HCT116 (cell line): Measurements from ENCODE around the gene MED14. TPM values are rescaled to one million over a fixed set of nuclear protein-coding genes. Genes with fewer than 3 reads are reported as not detected.

Experiments used
- ATAC-seq: fragments of 200-7000 bp; cut with Tn5 transposase; 2 replicates; pipeline ENCODE4 v1.9.1; 2020; ENCODE audit warnings: mild to moderate bottlenecking, moderate library complexity
- BruUV-seq: library from RNA; stranded (reverse); fragments of 400-500 nt; replicated peaks from 2 replicates; lab custom pipeline; 2021; lab: Mats Ljungman, UMichigan
- CTCF ChIA-PET: fragments of 300-600 bp; sonication (Branson Sonifier 250); formaldehyde crosslinking; loops from one replicate; lab custom pipeline; 2021; ENCODE audit warnings: antibody characterized with exemption; lab: Charles Lee
- POLR2A ChIA-PET: fragments of 300-600, 350-600 bp; sonication (Branson Sonifier 250); formaldehyde crosslinking; loops from one replicate; lab custom pipeline; 2021; ENCODE audit warnings: antibody characterized with exemption; lab: Charles Lee
- RAD21 ChIA-PET, 2 experiments: fragments of 300-600 bp; sonication (Branson Sonifier 250); formaldehyde crosslinking; loops; one replicate each; lab custom pipeline; 2023; ENCODE audit warnings: low total read pairs in 2 of 2; ENCODE audit not compliant: uncharacterized antibody in 2 of 2, unreplicated experiment in 2 of 2, low non-redundant PET in 1 of 2; lab: Charles Lee
- DNase-seq: peaks from one replicate; pipeline ENCODE4 v3.0.0-alpha.2; 2010; ENCODE audit warnings: low read depth, low spot score
- H2AFZ ChIP-seq: fragments of 200-600 bp; shearing (Covaris generic), sonication (generic); 2 replicates; pipeline ENCODE4 v1.6.1; 2017; ENCODE audit warnings: low read depth, mixed run types, mixed read lengths, antibody characterized with exemption, low read length; ENCODE audit not compliant: poor library complexity, severe bottlenecking
- H3K27ac ChIP-seq: 2 replicates; pipeline ENCODE4 v1.5.1; 2012; ENCODE audit warnings: low read depth, low read length
- H3K27me3 ChIP-seq: fragments of 200-600 bp; sonication (generic); 2 replicates; pipeline ENCODE4 v1.6.1; 2016; ENCODE audit warnings: mixed run types, low read length, mixed read lengths; ENCODE audit not compliant: insufficient read depth
- H3K36me3 ChIP-seq, 2 experiments: fragments of 200-500 bp in 1 of 2; fragments of 200-600 bp in 1 of 2; sonication (Bioruptor generic) in 1 of 2; sonication (generic) in 1 of 2; 2 replicates each; pipeline versions ENCODE4 v1.5.1 to v1.6.1; 2014 to 2016; ENCODE audit warnings: low read length in 2 of 2, inconsistent platforms in 1 of 2, mixed read lengths in 1 of 2, mixed run types in 1 of 2; ENCODE audit not compliant: insufficient read depth in 2 of 2, control insufficient read depth in 1 of 2
- H3K4me1 ChIP-seq, 2 experiments: fragments of 200-600 bp in 1 of 2; sonication (generic) in 1 of 2; 2 replicates each; pipeline versions ENCODE4 v1.5.1 to v1.6.1; 2012 to 2017; ENCODE audit warnings: low read length in 2 of 2, inconsistent platforms in 1 of 2, mild to moderate bottlenecking in 1 of 2, mixed read lengths in 1 of 2, mixed run types in 1 of 2, moderate library complexity in 1 of 2; ENCODE audit not compliant: insufficient read depth in 2 of 2, control insufficient read depth in 1 of 2
- H3K4me2 ChIP-seq: fragments of 200-600 bp; sonication (generic); 2 replicates; pipeline ENCODE4 v1.6.1; 2017; ENCODE audit warnings: mixed run types, low read length, mixed read lengths
- H3K4me3 ChIP-seq, 2 experiments: fragments of 200-600 bp in 1 of 2; sonication (generic) in 1 of 2; replicated peaks in 1 of 2; 2 replicates each; pipeline ENCODE4 v1.5.1; 2011 to 2016; ENCODE audit warnings: low read length in 2 of 2, control low read depth in 1 of 2, low read depth in 1 of 2, mild to moderate bottlenecking in 1 of 2, mixed read lengths in 1 of 2, mixed run types in 1 of 2
- H3K79me2 ChIP-seq: fragments of 200-600 bp; sonication (generic); 2 replicates; pipeline ENCODE4 v1.6.1; 2017; ENCODE audit warnings: mild to moderate bottlenecking, mixed run types, low read length, moderate library complexity, mixed read lengths; ENCODE audit not compliant: insufficient read depth
- H3K9ac ChIP-seq: fragments of 200-600 bp; sonication (generic); 2 replicates; pipeline ENCODE4 v1.6.1; 2016; ENCODE audit warnings: low read length, mixed read lengths
- H3K9me2 ChIP-seq: fragments of 200-600 bp; sonication (generic), shearing (Covaris generic); 2 replicates; pipeline ENCODE4 v1.6.1; 2017; ENCODE audit warnings: mixed run types, mild to moderate bottlenecking, moderate library complexity; ENCODE audit not compliant: insufficient read depth
- H3K9me3 ChIP-seq, 2 experiments: fragments of 200-500 bp in 1 of 2; fragments of 200-600 bp in 1 of 2; sonication (Bioruptor generic) in 1 of 2; sonication (generic) in 1 of 2; 2 replicates each; pipeline ENCODE4 v1.6.1; 2014 to 2017; ENCODE audit warnings: low read length in 2 of 2, mixed read lengths in 2 of 2, inconsistent platforms in 1 of 2, low read depth in 1 of 2, mild to moderate bottlenecking in 1 of 2, mixed run types in 1 of 2, moderate library complexity in 1 of 2; ENCODE audit not compliant: control insufficient read depth in 1 of 2, insufficient read depth in 1 of 2
- H4K20me1 ChIP-seq: fragments of 200-600 bp; sonication (generic), shearing (Covaris generic); 2 replicates; pipeline ENCODE4 v1.6.1; 2017; ENCODE audit warnings: mixed run types, mild to moderate bottlenecking, moderate library complexity; ENCODE audit not compliant: insufficient read depth
- CBX3 ChIP-seq: IDR thresholded peaks from 2 replicates; pipeline ENCODE4 v1.6.1; 2012; ENCODE audit warnings: low read depth
- CEBPB ChIP-seq: IDR thresholded peaks from 2 replicates; pipeline ENCODE4 v1.6.1; 2012; ENCODE audit warnings: low read depth
- EGR1 ChIP-seq: IDR thresholded peaks from 2 replicates; pipeline ENCODE4 v1.6.1; 2012; ENCODE audit warnings: low read depth
- ELF1 ChIP-seq: IDR thresholded peaks from 2 replicates; pipeline ENCODE4 v1.6.1; 2012; ENCODE audit warnings: low read depth, borderline replicate concordance
- EZH2 ChIP-seq: fragments of 200-600 bp; sonication (generic); IDR thresholded peaks from 2 replicates; pipeline ENCODE4 v1.6.1; 2017; ENCODE audit warnings: antibody characterized with exemption, mixed run types
- EZH2phosphoT487 ChIP-seq: fragments of 200-600 bp; IDR thresholded peaks from 2 replicates; pipeline ENCODE4 v1.6.1; 2018; ENCODE audit warnings: antibody characterized with exemption, borderline replicate concordance
- FOSL1 ChIP-seq: IDR thresholded peaks from 2 replicates; pipeline ENCODE4 v1.6.1; 2012; ENCODE audit warnings: low read depth
- POLR2AphosphoS5 ChIP-seq: IDR thresholded peaks from 2 replicates; pipeline ENCODE4 v1.6.1; 2011; ENCODE audit warnings: mild to moderate bottlenecking, low read depth, low read length, moderate library complexity
- RAD21 ChIP-seq: IDR thresholded peaks from 2 replicates; pipeline ENCODE4 v1.6.1; 2012; ENCODE audit warnings: low read depth, mild to moderate bottlenecking
- SIN3A ChIP-seq: IDR thresholded peaks from 2 replicates; pipeline ENCODE4 v1.6.1; 2012; ENCODE audit warnings: low read depth
- SP1 ChIP-seq: IDR thresholded peaks from 2 replicates; pipeline ENCODE4 v1.6.1; 2012; ENCODE audit warnings: low read depth
- TCF7L2 ChIP-seq: IDR thresholded peaks from 2 replicates; pipeline ENCODE4 v1.7.0; 2011; ENCODE audit warnings: borderline replicate concordance, inconsistent platforms; ENCODE audit not compliant: insufficient read depth, insufficient read length; ENCODE audit errors: extremely low read depth
- ZFX ChIP-seq: fragments of 450-650 bp; IDR thresholded peaks from 2 replicates; pipeline ENCODE4 v1.6.1; 2017
- ZNF274 ChIP-seq: fragments of 200-500 bp; sonication (Bioruptor generic); IDR thresholded peaks from 2 replicates; pipeline ENCODE4 v1.6.1; 2014; ENCODE audit warnings: mild to moderate bottlenecking, low read depth, low read length, inconsistent platforms
- intact Hi-C: fragments of 100-400 bp; cut with micrococcal nuclease; formaldehyde crosslinking; loops from 2 replicates; pipeline ENCODE4 v1.10.0; 2022
- total RNA-seq: library from RNA; stranded (reverse); gene quantifications from one replicate; pipeline ENCODE4 v1.2.1, GENCODE V29; 2021; ENCODE audit not compliant: unreplicated experiment
- TF ChIP-seq, protein P1 (sequence below): IDR thresholded peaks from 2 replicates; pipeline ENCODE4 v1.6.1; 2012
- TF ChIP-seq, protein P2 (sequence below): IDR thresholded peaks from 2 replicates; pipeline ENCODE4 v1.6.1; 2012
- TF ChIP-seq, protein P3 (sequence below): IDR thresholded peaks from 2 replicates; pipeline ENCODE4 v1.6.1; 2011; ENCODE audit warnings: mild to moderate bottlenecking, low read length, moderate library complexity; ENCODE audit not compliant: insufficient replicate concordance; ENCODE audit errors: extremely low read depth
- TF ChIP-seq, protein P4 (sequence below), 3 experiments: fragments of 200-600 bp in 1 of 3; sonication (generic) in 1 of 3; IDR thresholded peaks in 2 of 3; conservative IDR thresholded peaks in 1 of 3; 2 replicates each; pipeline ENCODE4 v1.5.1; 2012 to 2017; ENCODE audit warnings: low read depth in 2 of 3, low read length in 2 of 3, antibody characterized with exemption in 1 of 3, borderline replicate concordance in 1 of 3, control low read depth in 1 of 3, mild to moderate bottlenecking in 1 of 3, mixed read lengths in 1 of 3, mixed run types in 1 of 3, moderate library complexity in 1 of 3; ENCODE audit not compliant: insufficient read depth in 1 of 3

Gene MED14
- total RNA-seq, 1 experiment from 2014 or later: 51.8 TPM

DNA sequence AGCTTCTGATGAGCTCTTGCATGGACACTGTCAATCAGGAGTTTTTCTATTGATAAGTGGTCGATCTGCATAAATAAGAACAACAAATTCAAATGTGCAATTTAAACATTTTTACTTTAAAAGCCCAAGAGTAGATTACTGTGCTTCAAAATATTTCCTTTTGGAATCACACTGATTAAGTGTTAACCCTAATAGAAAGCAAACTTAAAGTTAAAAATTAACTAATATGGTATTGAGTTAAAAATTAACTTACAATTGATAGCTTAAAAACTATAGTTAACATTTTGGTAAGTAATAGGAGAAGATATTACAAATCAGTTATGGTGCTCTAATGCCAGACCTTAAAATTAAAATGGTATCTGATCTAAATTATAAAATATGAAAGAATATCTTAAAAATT is 25.9 kb downstream of the MED14 start:
- intact Hi-C loops: no loop called here
- ChIA-PET CTCF (no interaction called here), RAD21 (no interaction called here), POLR2A (no interaction called here)
- DNase-seq (no peak), ATAC-seq (no peak)
- H3K9ac ChIP-seq: no peak overlapping the region
- no peaks in the 10 kb centered on the region for H3K27me3 ChIP-seq
- H2AFZ ChIP-seq: no peak overlapping the region
- 0 out of 2 replicates have a peak, but pooled peaks cover 1% of the 10 kb centered on the region for H3K79me2 ChIP-seq
- BruUV-seq: no TSS peak
- TF ChIP-seq, protein P1, sequence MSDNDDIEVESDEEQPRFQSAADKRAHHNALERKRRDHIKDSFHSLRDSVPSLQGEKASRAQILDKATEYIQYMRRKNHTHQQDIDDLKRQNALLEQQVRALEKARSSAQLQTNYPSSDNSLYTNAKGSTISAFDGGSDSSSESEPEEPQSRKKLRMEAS: no peak
- TF ChIP-seq POLR2AphosphoS5: no peak
- TF ChIP-seq, protein P2, sequence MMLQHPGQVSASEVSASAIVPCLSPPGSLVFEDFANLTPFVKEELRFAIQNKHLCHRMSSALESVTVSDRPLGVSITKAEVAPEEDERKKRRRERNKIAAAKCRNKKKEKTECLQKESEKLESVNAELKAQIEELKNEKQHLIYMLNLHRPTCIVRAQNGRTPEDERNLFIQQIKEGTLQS: no peak
- no peak for TF ChIP-seq EGR1
- no peak for TF ChIP-seq ELF1
- no peak for TF ChIP-seq RAD21
- TF ChIP-seq ZNF274: no peak
- TF ChIP-seq, protein P3, sequence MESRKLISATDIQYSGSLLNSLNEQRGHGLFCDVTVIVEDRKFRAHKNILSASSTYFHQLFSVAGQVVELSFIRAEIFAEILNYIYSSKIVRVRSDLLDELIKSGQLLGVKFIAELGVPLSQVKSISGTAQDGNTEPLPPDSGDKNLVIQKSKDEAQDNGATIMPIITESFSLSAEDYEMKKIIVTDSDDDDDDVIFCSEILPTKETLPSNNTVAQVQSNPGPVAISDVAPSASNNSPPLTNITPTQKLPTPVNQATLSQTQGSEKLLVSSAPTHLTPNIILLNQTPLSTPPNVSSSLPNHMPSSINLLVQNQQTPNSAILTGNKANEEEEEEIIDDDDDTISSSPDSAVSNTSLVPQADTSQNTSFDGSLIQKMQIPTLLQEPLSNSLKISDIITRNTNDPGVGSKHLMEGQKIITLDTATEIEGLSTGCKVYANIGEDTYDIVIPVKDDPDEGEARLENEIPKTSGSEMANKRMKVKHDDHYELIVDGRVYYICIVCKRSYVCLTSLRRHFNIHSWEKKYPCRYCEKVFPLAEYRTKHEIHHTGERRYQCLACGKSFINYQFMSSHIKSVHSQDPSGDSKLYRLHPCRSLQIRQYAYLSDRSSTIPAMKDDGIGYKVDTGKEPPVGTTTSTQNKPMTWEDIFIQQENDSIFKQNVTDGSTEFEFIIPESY: no peak
- no peak for TF ChIP-seq CEBPB
- TF ChIP-seq TCF7L2: no peak
- TF ChIP-seq ZFX: no peak
- TF ChIP-seq FOSL1: no peak
- TF ChIP-seq SP1: no peak
- TF ChIP-seq, protein P4, sequence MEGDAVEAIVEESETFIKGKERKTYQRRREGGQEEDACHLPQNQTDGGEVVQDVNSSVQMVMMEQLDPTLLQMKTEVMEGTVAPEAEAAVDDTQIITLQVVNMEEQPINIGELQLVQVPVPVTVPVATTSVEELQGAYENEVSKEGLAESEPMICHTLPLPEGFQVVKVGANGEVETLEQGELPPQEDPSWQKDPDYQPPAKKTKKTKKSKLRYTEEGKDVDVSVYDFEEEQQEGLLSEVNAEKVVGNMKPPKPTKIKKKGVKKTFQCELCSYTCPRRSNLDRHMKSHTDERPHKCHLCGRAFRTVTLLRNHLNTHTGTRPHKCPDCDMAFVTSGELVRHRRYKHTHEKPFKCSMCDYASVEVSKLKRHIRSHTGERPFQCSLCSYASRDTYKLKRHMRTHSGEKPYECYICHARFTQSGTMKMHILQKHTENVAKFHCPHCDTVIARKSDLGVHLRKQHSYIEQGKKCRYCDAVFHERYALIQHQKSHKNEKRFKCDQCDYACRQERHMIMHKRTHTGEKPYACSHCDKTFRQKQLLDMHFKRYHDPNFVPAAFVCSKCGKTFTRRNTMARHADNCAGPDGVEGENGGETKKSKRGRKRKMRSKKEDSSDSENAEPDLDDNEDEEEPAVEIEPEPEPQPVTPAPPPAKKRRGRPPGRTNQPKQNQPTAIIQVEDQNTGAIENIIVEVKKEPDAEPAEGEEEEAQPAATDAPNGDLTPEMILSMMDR (IDR thresholded peaks at IDR 0.05 in 2 of 3, conservative IDR thresholded peaks at IDR 0.05 in 1 of 3; ENCODE audit: borderline replicate concordance in 1 of 3, insufficient read depth in 1 of 3, low read depth in 2 of 3, low read length in 2 of 3): no peak
- no peak for TF ChIP-seq SIN3A
- TF ChIP-seq CBX3: no peak
- no peak for TF ChIP-seq EZH2phosphoT487
- no peak for TF ChIP-seq EZH2
- H3K4me3 ChIP-seq: no peak overlapping the region
- H3K4me1 ChIP-seq: no peaks in the 10 kb centered on the region
- H3K27ac ChIP-seq: no peak overlapping the region
- H3K36me3 ChIP-seq: peaks cover 0 to 6% of the 10 kb centered on the region in 2 experiments; a peak in 2 of 4 replicates
- H4K20me1 ChIP-seq: no peaks in the 10 kb centered on the region
- no peaks in the 10 kb centered on the region for H3K9me2 ChIP-seq
- no peak overlapping the region for H3K4me2 ChIP-seq
- H3K9me3 ChIP-seq: no peaks in the 10 kb centered on the region
